GM12878 (cell line): ENCODE measurements around the gene SAP30L. TPM values are rescaled to one million over a fixed set of nuclear protein-coding genes. Genes with fewer than 3 reads are reported as not detected.

Experiments
- ATAC-seq: fragments of 200-7000 bp; cut with Tn5 transposase; 3 replicates; pipeline ENCODE4 v1.9.1; 2020; ENCODE audit warnings: mild to moderate bottlenecking, moderate library complexity
- BruUV-seq: library from RNA; stranded (reverse); fragments of 400-500 nt; replicated peaks from 2 replicates; lab custom pipeline; 2021; lab: Mats Ljungman, UMichigan
- CTCF ChIA-PET: fragments of 300-600 bp; sonication (Branson Sonifier 250); formaldehyde crosslinking; extraction: SDS; loops from one replicate; lab custom pipeline; 2021; ENCODE audit warnings: inconsistent platforms; lab: Yijun Ruan, JAX
- POLR2A ChIA-PET: fragments of 350-600 bp; formaldehyde crosslinking; extraction: SDS; loops from one replicate; lab custom pipeline; 2021; ENCODE audit warnings: inconsistent platforms; lab: Charles Lee
- RAD21 ChIA-PET: fragments of 300-600 bp; sonication (Branson Sonifier 250); formaldehyde crosslinking; loops from one replicate; lab custom pipeline; 2023; ENCODE audit warnings: antibody characterized with exemption; ENCODE audit not compliant: unreplicated experiment; lab: Charles Lee
- SMC1A ChIA-PET: fragments of 300-600 bp; sonication (Branson Sonifier 250); formaldehyde crosslinking; loops from one replicate; lab custom pipeline; 2023; ENCODE audit not compliant: unreplicated experiment, uncharacterized antibody; lab: Charles Lee
- DNase-seq: peaks from one replicate; pipeline ENCODE4 v3.0.0-alpha.2; 2011; ENCODE audit warnings: low read depth, low spot score
- FAIRE-seq: peaks from 3 replicates; lab custom pipeline; 2011; peaks lifted over from hg19 to GRCh38; lab: Jason Lieb, UNC
- H2AFZ ChIP-seq: 2 replicates; pipeline ENCODE4 v1.6.0; 2011; ENCODE audit warnings: low read depth, low read length, control low read depth; ENCODE audit not compliant: control insufficient read depth
- H3K27ac ChIP-seq: 2 replicates; pipeline ENCODE4 v1.5.1; 2011; ENCODE audit warnings: control low read depth; ENCODE audit not compliant: control insufficient read depth, insufficient read depth
- H3K27me3 ChIP-seq, 2 experiments: replicated peaks in 1 of 2; 2 replicates each; pipeline versions ENCODE4 v1.6.0 to v1.6.1; 2011; ENCODE audit warnings: low read length in 1 of 2; ENCODE audit not compliant: control insufficient read depth in 2 of 2, insufficient read depth in 2 of 2
- H3K36me3 ChIP-seq, 2 experiments: 2 replicates each; pipeline ENCODE4 v1.5.1; 2011; ENCODE audit warnings: low read length in 1 of 2; ENCODE audit not compliant: control insufficient read depth in 2 of 2, insufficient read depth in 2 of 2
- H3K4me1 ChIP-seq: 2 replicates; pipeline ENCODE4 v1.6.1; 2011; ENCODE audit warnings: mild to moderate bottlenecking, low read length, moderate library complexity, mixed read lengths; ENCODE audit not compliant: control insufficient read depth, insufficient read depth
- H3K4me2 ChIP-seq: 2 replicates; pipeline ENCODE4 v1.6.0; 2011; ENCODE audit warnings: control low read depth; ENCODE audit not compliant: control insufficient read depth, insufficient read depth
- H3K4me3 ChIP-seq: fragments of 200-600 bp; sonication (generic); 2 replicates; pipeline ENCODE4 v1.5.1; 2016
- H3K79me2 ChIP-seq: 2 replicates; pipeline ENCODE4 v1.6.0; 2011; ENCODE audit warnings: low read length; ENCODE audit not compliant: control insufficient read depth, insufficient read depth
- H3K9ac ChIP-seq: 2 replicates; pipeline ENCODE4 v1.8.0; 2011; ENCODE audit warnings: low read length, control low read depth, mixed read lengths; ENCODE audit not compliant: control insufficient read depth, insufficient read depth
- H3K9me3 ChIP-seq: replicated peaks from 3 replicates; pipeline ENCODE4 v1.5.1; 2011; ENCODE audit warnings: mild to moderate bottlenecking, low read length; ENCODE audit not compliant: control insufficient read depth, insufficient read depth
- H4K20me1 ChIP-seq: 2 replicates; pipeline ENCODE4 v1.6.0; 2011; ENCODE audit not compliant: control insufficient read depth, insufficient read depth
- POLR2AphosphoS2 ChIP-seq: IDR thresholded peaks from 2 replicates; pipeline ENCODE4 v1.6.1; 2011; ENCODE audit warnings: low read depth, mild to moderate bottlenecking, low read length, improper control_type of control experiment, moderate library complexity
- RUNX3 ChIP-seq: IDR thresholded peaks from 2 replicates; pipeline ENCODE4 v1.6.1; 2012; ENCODE audit warnings: low read length, inconsistent platforms
- SIN3A ChIP-seq: IDR thresholded peaks from 2 replicates; pipeline ENCODE4 v1.6.1; 2012; ENCODE audit warnings: low read depth, low read length, improper control_type of control experiment
- SMAD1 ChIP-seq: fragments of 450-650 bp; IDR thresholded peaks from 2 replicates; pipeline ENCODE4 v1.6.1; 2018; ENCODE audit warnings: mild to moderate bottlenecking, low read depth; ENCODE audit not compliant: partially characterized antibody
- SP1 ChIP-seq: IDR thresholded peaks from one replicate; pipeline ENCODE4 v1.6.1; 2011; ENCODE audit warnings: low read depth, low read length
- STAT1 ChIP-seq: fragments of 450-650 bp; conservative IDR thresholded peaks from 2 replicates; pipeline ENCODE4 v1.6.1; 2014; ENCODE audit warnings: antibody characterized with exemption, mild to moderate bottlenecking
- WGBS: methylation state at CpG from one replicate; pipeline ENCODE4 v1.1.6; 2016; ENCODE audit warnings: low lambda C conversion rate; ENCODE audit not compliant: insufficient replicate concordance, insufficient coverage; ENCODE audit errors: missing lambda C conversion rate; 5-methylcytosine and 5-hydroxymethylcytosine counted together
- in situ Hi-C: fragments of 300-500 bp; cut with MboI; formaldehyde crosslinking; loops from 9 replicates; pipeline ENCODE4 v1.14.3; 2018; ENCODE audit warnings: mixed read lengths
- intact Hi-C: fragments of 100-400 bp; cut with micrococcal nuclease; formaldehyde crosslinking; loops from one replicate; pipeline ENCODE4 v1.14.2; 2022; ENCODE audit not compliant: unreplicated experiment
- polyA plus RNA-seq, 11 experiments: library from polyadenylated mRNA; depleted of rRNA in 4 of 11; unstranded in 6 of 11; stranded (reverse) in 5 of 11; fragments of >200 nt; fragmentation: Nextera tagmentation in 4 of 11; fragmentation: Illumina TruSeq in 1 of 11; extraction: Ambion mirVana in 4 of 11; extraction: Trizol in 1 of 11; gene quantifications; 1 replicate in 1 of 11; 2 replicates in 10 of 11; pipeline versions ENCODE4 v1.2.1 to v1.2.3, GENCODE V29; 2011 to 2016; ENCODE audit warnings: inconsistent platforms in 2 of 11, missing spikeins in 2 of 11, low read depth in 1 of 11
- total RNA-seq, 4 experiments: library from RNA; depleted of rRNA in 3 of 4; stranded (reverse); fragments of >200 nt in 3 of 4; fragmentation: Illumina TruSeq in 1 of 4; extraction: Trizol in 1 of 4; gene quantifications; 2 replicates each; pipeline versions ENCODE4 v1.2.1 to v1.2.3, GENCODE V29; 2013 to 2021
- TF ChIP-seq, protein P1 (sequence below): IDR thresholded peaks from 2 replicates; pipeline ENCODE4 v1.6.1; 2011; ENCODE audit warnings: mild to moderate bottlenecking, low read depth, low read length, moderate library complexity; ENCODE audit not compliant: insufficient replicate concordance

SAP30L gene
- total and polyA plus RNA-seq, 10 of the 15 experiments (the other 5 are each of a cell fraction or from before 2014, with no cell fraction given) = 2.4 to 36.8 (median 15.7) TPM

DNA sequence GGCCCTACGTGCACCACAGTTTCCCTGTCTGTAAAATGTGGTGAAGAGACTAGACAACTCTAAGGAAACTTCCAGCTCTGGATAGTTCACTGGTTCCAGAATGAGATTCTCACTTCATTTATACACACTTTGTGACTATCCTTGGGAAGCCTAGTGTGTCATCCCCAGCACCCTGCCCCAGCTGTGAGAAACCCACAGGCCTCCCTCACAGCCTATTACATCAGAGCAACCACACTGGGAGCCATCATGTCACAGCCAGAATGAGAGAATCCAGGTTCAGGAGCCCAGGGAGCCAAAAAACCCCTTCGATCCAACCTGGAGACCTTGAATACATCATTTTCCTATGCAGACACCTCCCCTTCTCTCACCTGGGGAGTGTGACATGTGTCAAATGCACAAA, 53.2 kb downstream of the SAP30L start:
- ATAC-seq (no peak), DNase-seq (no peak)
- CTCF ChIA-PET = interaction anchor here (1.6 to 3.4 kb wide), 2 partner anchors 10 to 22 kb away, joined by 4 to 29 read pairs; no protein-coding TSS in a partner anchor
- no peaks in the 10 kb centered on the region for H3K79me2 ChIP-seq
- in situ Hi-C loops = no loop called here
- no peaks in the 10 kb centered on the region for H3K9me3 ChIP-seq
- no peak for TF ChIP-seq POLR2AphosphoS2
- TF ChIP-seq, protein P1, sequence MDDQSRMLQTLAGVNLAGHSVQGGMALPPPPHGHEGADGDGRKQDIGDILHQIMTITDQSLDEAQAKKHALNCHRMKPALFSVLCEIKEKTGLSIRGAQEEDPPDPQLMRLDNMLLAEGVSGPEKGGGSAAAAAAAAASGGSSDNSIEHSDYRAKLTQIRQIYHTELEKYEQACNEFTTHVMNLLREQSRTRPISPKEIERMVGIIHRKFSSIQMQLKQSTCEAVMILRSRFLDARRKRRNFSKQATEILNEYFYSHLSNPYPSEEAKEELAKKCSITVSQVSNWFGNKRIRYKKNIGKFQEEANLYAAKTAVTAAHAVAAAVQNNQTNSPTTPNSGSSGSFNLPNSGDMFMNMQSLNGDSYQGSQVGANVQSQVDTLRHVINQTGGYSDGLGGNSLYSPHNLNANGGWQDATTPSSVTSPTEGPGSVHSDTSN = no peak
- TF ChIP-seq, all 136 proteins: peak for 0
- POLR2A ChIA-PET = no interaction called here
- RAD21 ChIA-PET = no interaction called here
- intact Hi-C loops = no loop called here
- H3K36me3 ChIP-seq = no peaks in the 10 kb centered on the region
- H3K27ac ChIP-seq = no peak overlapping the region
- no TSS peak for BruUV-seq
- WGBS = 94% methylated on average over 2 of the region's 2 CpGs
- H4K20me1 ChIP-seq = no peaks in the 10 kb centered on the region
- H3K27me3 ChIP-seq = no peaks in the 10 kb centered on the region
- SMC1A ChIA-PET = interaction anchor here (1.1 to 8.9 kb wide), 3 partner anchors 16 to 22 kb away, joined by 4 to 108 read pairs (median 4); no protein-coding TSS in a partner anchor
- no peak overlapping the region for H2AFZ ChIP-seq
- H3K9ac ChIP-seq = no peak overlapping the region
- FAIRE-seq = no peak
- peaks cover 33% of the 10 kb centered on the region for H3K4me1 ChIP-seq
- H3K4me3 ChIP-seq = no peak overlapping the region
- H3K4me2 ChIP-seq = no peak overlapping the region

- Histone ChIP-seq H4K20me1 (no peaks in the 10 kb centered on the region), H2AFZ (no peak overlapping the region), H3K27ac (peak overlapping the region; percentile 89), H3K27me3 (no peaks in the 10 kb centered on the region), H3K4me2 (peak overlapping the region; percentile 38), H3K4me1 (peaks cover 37% of the 10 kb centered on the region), H3K4me3 (no peak overlapping the region), H3K9ac (no peak overlapping the region), H3K36me3 (no peaks in the 10 kb centered on the region; a peak in 1 of 4 replicates), H3K79me2 (no peaks in the 10 kb centered on the region), H3K9me3 (no peaks in the 10 kb centered on the region)
- in situ Hi-C loops = no loop called here
- CTCF ChIA-PET = interaction anchor here (0.8 to 4.5 kb wide), 9 partner anchors 11 to 74 kb away, joined by 3 to 39 read pairs (median 8); no protein-coding TSS in a partner anchor
- no TSS peak for BruUV-seq
- WGBS = 100% methylated on average over 2 of the region's 2 CpGs
- FAIRE-seq (no peak), ATAC-seq (no peak), DNase-seq (no peak)
- POLR2A ChIA-PET = interaction anchor here (0.7 to 5.1 kb wide), 2 partner anchors 12 to 58 kb away, joined by 3 to 35 read pairs; no protein-coding TSS in a partner anchor
- RAD21 ChIA-PET = interaction anchor here (0.6 to 5.7 kb wide), 5 partner anchors 12 to 75 kb away, joined by 3 to 62 read pairs (median 8); no protein-coding TSS in a partner anchor
- TF ChIP-seq SP1 (no peak), SIN3A (no peak), STAT1 (no peak), RUNX3 (0 out of 2 replicates have a peak, but pooled peaks have one; percentile 15), SMAD1 (no peak)
- intact Hi-C loops = loop anchor here (10.0 kb wide), 1 partner anchor 253 kb away; the partner anchor contains the start of gene LARP1
- SMC1A ChIA-PET = interaction anchor here (2.1 to 8.9 kb wide), 4 partner anchors 13 to 73 kb away, joined by 5 to 108 read pairs (median 16); no protein-coding TSS in a partner anchor
Observed at GRCh38 chr5:154501566-154501965, 55.8 kb downstream of the SAP30L start.
